ENCODE data around the gene KANK2.

Gene KANK2

DNA sequence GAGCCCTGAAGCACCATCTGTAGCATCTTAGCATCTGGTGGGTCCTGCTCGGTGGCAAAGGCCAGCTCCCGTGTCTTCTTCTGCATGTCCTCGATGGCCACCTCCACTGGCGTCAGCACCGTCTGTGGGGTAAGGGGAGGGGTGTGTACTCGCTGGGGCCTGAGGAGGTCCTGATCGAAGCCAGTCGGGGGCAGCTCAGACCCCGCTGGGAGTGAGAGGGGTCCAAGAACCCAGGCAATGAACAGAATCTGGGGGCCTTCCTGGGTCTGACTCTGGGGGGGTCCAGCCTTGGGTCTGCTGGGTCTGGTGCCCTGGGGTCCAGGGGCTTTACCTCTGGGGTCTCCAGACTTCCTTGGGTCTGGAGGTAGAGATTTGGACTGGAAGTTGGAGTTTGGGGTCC lies 3.6 kb upstream of the KANK2 start:
- no peaks in the 10 kb centered on the region for H3K79me2 ChIP-seq (ENCODE audit: insufficient read depth, low read length)
- H3K9me3 ChIP-seq (ENCODE audit: insufficient read depth, low read length, severe bottlenecking): no peaks in the 10 kb centered on the region
- no peak overlapping the region for H3K27ac ChIP-seq (ENCODE audit: low read length)
- no peak overlapping the region for H3K4me3 ChIP-seq (ENCODE audit: low read depth in 1 of 2, low read length in 2 of 2)
- no peak overlapping the region for H3K9ac ChIP-seq (ENCODE audit: low read depth, low read length)
- no peak for ATAC-seq (ENCODE audit: insufficient read depth, low read depth)
- H2AFZ ChIP-seq (ENCODE audit: low read depth, low read length): no peak overlapping the region
- H3K4me1 ChIP-seq (ENCODE audit: insufficient read depth, low read length): peaks cover 16% of the 10 kb centered on the region
- DNase-seq: no peak
- no peak overlapping the region for H3K4me2 ChIP-seq (ENCODE audit: insufficient read depth, low read length)
- H3K36me3 ChIP-seq (ENCODE audit: insufficient read depth, low read length): no peaks in the 10 kb centered on the region
- no peak for TF ChIP-seq EZH2 (IDR thresholded peaks at IDR 0.05; ENCODE audit: borderline replicate concordance, low read depth, low read length, severe bottlenecking)
- TF ChIP-seq, protein P1, sequence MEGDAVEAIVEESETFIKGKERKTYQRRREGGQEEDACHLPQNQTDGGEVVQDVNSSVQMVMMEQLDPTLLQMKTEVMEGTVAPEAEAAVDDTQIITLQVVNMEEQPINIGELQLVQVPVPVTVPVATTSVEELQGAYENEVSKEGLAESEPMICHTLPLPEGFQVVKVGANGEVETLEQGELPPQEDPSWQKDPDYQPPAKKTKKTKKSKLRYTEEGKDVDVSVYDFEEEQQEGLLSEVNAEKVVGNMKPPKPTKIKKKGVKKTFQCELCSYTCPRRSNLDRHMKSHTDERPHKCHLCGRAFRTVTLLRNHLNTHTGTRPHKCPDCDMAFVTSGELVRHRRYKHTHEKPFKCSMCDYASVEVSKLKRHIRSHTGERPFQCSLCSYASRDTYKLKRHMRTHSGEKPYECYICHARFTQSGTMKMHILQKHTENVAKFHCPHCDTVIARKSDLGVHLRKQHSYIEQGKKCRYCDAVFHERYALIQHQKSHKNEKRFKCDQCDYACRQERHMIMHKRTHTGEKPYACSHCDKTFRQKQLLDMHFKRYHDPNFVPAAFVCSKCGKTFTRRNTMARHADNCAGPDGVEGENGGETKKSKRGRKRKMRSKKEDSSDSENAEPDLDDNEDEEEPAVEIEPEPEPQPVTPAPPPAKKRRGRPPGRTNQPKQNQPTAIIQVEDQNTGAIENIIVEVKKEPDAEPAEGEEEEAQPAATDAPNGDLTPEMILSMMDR (IDR thresholded peaks at IDR 0.05; ENCODE audit: borderline replicate concordance, extremely low read depth, low read length, poor library complexity, severe bottlenecking): no peak
- H4K20me1 ChIP-seq (ENCODE audit: insufficient read depth, low read length): no peaks in the 10 kb centered on the region
- H3K27me3 ChIP-seq (ENCODE audit: insufficient read depth, low read length, poor library complexity): no peaks in the 10 kb centered on the region

DNA sequence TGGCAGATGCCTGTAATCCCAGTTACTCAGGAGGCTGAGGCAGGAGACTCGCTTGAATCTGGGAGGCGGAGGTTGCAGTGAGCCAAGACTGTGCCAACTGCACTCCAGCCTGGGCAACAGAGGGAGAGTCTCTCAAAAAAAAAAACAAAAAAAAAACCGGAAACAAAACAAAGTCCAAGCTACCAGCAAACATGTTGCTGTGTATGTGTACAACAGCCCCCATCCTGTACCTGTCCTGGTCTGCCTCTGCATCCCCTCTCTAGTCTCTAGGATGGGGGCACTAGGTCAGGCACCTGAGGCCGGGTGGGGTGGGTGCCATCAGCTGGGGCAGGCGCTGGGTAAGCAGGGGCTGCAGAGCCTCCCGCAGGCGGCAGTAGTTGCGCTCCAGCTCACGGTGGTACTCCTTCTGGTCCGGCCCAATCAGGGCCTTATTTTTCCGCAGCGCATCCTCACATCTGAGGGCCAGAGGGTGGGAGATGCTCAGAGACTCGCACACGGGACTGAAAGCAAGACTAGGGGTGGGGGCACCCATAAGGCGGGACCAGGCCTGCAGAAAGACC lies 2.8 kb upstream of the KANK2 start:
- ATAC-seq (ENCODE audit: insufficient read depth, low read depth): no peak
- Histone ChIP-seq H3K27me3 (ENCODE audit: insufficient read depth, low read length, poor library complexity) (no peaks in the 10 kb centered on the region), H3K27ac (ENCODE audit: low read length) (no peak overlapping the region), H3K79me2 (ENCODE audit: insufficient read depth, low read length) (no peaks in the 10 kb centered on the region), H4K20me1 (ENCODE audit: insufficient read depth, low read length) (no peaks in the 10 kb centered on the region), H3K4me2 (ENCODE audit: insufficient read depth, low read length) (no peak overlapping the region), H3K9ac (ENCODE audit: low read depth, low read length) (no peak overlapping the region), H3K36me3 (ENCODE audit: insufficient read depth, low read length) (no peaks in the 10 kb centered on the region), H2AFZ (ENCODE audit: low read depth, low read length) (no peak overlapping the region), H3K4me1 (ENCODE audit: insufficient read depth, low read length) (peaks cover 16% of the 10 kb centered on the region), H3K4me3 (ENCODE audit: low read depth in 1 of 2, low read length in 2 of 2) (no peak overlapping the region), H3K9me3 (ENCODE audit: insufficient read depth, low read length, severe bottlenecking) (no peaks in the 10 kb centered on the region)
- no peak for DNase-seq
- no peak for TF ChIP-seq EZH2 (IDR thresholded peaks at IDR 0.05; ENCODE audit: borderline replicate concordance, low read depth, low read length, severe bottlenecking)
- TF ChIP-seq, protein P1 (IDR thresholded peaks at IDR 0.05; ENCODE audit: borderline replicate concordance, extremely low read depth, low read length, poor library complexity, severe bottlenecking): no peak

DNA sequence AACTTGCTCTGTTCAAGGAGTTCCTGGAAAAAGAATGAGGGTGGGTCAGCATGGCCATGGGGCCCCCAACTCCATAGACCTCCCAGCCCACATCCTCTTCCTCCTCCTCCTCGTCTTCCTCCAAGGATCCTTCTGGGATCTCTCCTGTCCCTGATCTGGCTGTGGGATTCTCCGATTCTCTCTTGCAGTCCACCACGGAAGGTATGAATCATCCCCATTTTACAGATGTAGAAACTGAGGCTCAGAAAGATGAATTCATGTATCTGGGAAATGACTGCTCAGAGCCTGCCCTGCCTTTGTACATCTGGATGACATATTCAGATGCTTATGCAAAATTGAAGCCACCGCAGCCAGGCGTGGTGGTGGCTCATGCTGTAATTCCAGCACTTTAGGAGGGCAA lies 2.2 kb upstream of the KANK2 start:
- Histone ChIP-seq H3K79me2 (ENCODE audit: insufficient read depth, low read length) (no peaks in the 10 kb centered on the region), H3K4me2 (ENCODE audit: insufficient read depth, low read length) (no peak overlapping the region), H3K9ac (ENCODE audit: low read depth, low read length) (no peak overlapping the region), H3K27ac (ENCODE audit: low read length) (no peak overlapping the region), H2AFZ (ENCODE audit: low read depth, low read length) (no peak overlapping the region), H3K9me3 (ENCODE audit: insufficient read depth, low read length, severe bottlenecking) (no peaks in the 10 kb centered on the region), H3K27me3 (ENCODE audit: insufficient read depth, low read length, poor library complexity) (no peaks in the 10 kb centered on the region), H3K36me3 (ENCODE audit: insufficient read depth, low read length) (no peaks in the 10 kb centered on the region), H4K20me1 (ENCODE audit: insufficient read depth, low read length) (no peaks in the 10 kb centered on the region), H3K4me1 (ENCODE audit: insufficient read depth, low read length) (peaks cover 16% of the 10 kb centered on the region), H3K4me3 (ENCODE audit: low read depth in 1 of 2, low read length in 2 of 2) (no peak overlapping the region)
- TF ChIP-seq EZH2 (IDR thresholded peaks at IDR 0.05; ENCODE audit: borderline replicate concordance, low read depth, low read length, severe bottlenecking): no peak
- TF ChIP-seq, protein P1 (IDR thresholded peaks at IDR 0.05; ENCODE audit: borderline replicate concordance, extremely low read depth, low read length, poor library complexity, severe bottlenecking): no peak
- no peak for DNase-seq
- no peak for ATAC-seq (ENCODE audit: insufficient read depth, low read depth)
